Astrocyte (in vitro differentiated cells and primary cell): ENCODE measurements around the gene RALB.

ENCODE experiments used
- EZH2 ChIP-seq: IDR thresholded peaks from 2 replicates; pipeline ENCODE4 v1.6.1; 2012; ENCODE audit warnings: mild to moderate bottlenecking, low read length, inconsistent platforms; ENCODE audit not compliant: insufficient read depth
- TF ChIP-seq, protein P1 (sequence below): IDR thresholded peaks from 2 replicates; pipeline ENCODE4 v1.5.1; 2011; ENCODE audit warnings: low read depth, mild to moderate bottlenecking, inconsistent platforms, low read length, moderate library complexity; ENCODE audit not compliant: insufficient read depth

DNA sequence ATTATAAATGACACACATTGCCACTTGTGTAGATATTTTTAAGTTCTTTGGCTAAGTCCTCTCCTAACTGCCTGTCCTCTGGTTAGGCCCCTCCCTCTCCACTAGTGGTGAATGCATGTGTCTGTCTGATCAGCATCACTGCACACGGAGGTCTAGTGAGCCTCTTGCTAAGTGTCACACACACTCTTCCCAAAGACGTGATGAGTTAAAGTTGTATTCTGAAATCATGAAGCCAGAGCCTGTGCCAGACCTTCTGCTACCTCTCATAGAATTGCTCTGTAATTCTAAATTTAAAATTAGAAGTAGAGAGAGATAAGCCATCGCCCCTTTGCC lies 41.3 kb downstream of the RALB start:
- TF ChIP-seq, protein P1, sequence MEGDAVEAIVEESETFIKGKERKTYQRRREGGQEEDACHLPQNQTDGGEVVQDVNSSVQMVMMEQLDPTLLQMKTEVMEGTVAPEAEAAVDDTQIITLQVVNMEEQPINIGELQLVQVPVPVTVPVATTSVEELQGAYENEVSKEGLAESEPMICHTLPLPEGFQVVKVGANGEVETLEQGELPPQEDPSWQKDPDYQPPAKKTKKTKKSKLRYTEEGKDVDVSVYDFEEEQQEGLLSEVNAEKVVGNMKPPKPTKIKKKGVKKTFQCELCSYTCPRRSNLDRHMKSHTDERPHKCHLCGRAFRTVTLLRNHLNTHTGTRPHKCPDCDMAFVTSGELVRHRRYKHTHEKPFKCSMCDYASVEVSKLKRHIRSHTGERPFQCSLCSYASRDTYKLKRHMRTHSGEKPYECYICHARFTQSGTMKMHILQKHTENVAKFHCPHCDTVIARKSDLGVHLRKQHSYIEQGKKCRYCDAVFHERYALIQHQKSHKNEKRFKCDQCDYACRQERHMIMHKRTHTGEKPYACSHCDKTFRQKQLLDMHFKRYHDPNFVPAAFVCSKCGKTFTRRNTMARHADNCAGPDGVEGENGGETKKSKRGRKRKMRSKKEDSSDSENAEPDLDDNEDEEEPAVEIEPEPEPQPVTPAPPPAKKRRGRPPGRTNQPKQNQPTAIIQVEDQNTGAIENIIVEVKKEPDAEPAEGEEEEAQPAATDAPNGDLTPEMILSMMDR = no peak
- no peak for TF ChIP-seq EZH2
